GM18907 (cell line): ENCODE results near the gene ZNF778.
"Not testable (repeated sequence)": the region's sequence is repeated elsewhere in the genome, so short reads cannot be mapped to it uniquely, and the experiment has no call there.

Source experiments
- ATAC-seq: cut with Tn5 transposase; IDR thresholded peaks from one replicate; pipeline ENCODE4 v1.9.1; 2021; ENCODE audit warnings: mild to moderate bottlenecking, moderate library complexity; ENCODE audit not compliant: unreplicated experiment

Gene ZNF778

GRCh38 chr16:89179656-89180315 lies 37.7 kb upstream of the ZNF778 start:
- ATAC-seq, result no peak

GRCh38 chr16:89183463-89183862 lies 34.0 kb upstream of the ZNF778 start:
- ATAC-seq, result no peak

- ATAC-seq, result no peak
These were observed 33.4 kb upstream of the ZNF778 start for GRCh38 chr16:89183975-89184676.

GRCh38 chr16:89184677-89184932 lies 32.9 kb upstream of the ZNF778 start:
- ATAC-seq, result no peak

DNA sequence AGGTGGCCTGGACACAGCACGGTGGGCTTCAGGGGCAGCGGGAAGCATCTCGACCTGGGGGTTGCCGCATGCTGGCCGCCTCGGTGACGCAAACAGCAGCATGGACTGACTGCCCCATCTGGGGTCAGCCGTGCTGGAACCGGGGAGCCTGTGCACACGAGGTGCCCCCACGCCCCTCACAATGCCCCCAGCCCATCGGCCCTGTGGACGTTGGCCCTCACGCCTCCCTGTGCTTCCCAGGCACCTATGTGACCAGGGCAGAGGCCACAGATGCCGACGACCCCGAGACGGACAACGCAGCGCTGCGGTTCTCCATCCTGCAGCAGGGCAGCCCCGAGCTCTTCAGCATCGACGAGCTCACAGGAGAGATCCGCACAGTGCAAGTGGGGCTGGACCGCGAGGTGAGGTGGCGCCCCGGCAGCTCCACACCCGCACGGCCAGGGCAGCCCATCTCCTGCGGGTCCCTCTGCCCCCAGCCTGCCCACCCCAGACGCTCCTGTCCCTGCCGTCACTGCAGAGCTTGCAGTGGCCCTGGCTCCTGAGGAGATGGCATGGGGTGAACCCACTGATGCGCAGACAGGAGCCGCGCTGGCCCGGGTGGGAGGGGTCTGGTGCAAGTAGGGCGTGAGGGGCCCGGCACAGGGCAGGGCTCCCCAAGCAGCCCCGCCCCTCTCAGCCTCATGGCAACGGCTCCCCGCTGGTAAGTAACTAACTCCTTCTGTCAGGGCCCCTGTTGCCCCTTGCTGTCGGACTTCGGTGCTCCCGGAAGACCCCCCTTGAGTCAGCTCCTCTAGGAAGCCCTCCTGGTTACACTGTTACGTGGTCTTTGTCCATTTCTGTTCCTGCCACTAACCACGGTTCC lies 32.3 kb upstream of the ZNF778 start:
- ATAC-seq, result no peak

- not testable (repeated sequence) for ATAC-seq
These were observed 31.5 kb upstream of the ZNF778 start for GRCh38 chr16:89185887-89186592.

GRCh38 chr16:89186593-89187031 lies 30.9 kb upstream of the ZNF778 start:
- not testable (repeated sequence) for ATAC-seq

DNA sequence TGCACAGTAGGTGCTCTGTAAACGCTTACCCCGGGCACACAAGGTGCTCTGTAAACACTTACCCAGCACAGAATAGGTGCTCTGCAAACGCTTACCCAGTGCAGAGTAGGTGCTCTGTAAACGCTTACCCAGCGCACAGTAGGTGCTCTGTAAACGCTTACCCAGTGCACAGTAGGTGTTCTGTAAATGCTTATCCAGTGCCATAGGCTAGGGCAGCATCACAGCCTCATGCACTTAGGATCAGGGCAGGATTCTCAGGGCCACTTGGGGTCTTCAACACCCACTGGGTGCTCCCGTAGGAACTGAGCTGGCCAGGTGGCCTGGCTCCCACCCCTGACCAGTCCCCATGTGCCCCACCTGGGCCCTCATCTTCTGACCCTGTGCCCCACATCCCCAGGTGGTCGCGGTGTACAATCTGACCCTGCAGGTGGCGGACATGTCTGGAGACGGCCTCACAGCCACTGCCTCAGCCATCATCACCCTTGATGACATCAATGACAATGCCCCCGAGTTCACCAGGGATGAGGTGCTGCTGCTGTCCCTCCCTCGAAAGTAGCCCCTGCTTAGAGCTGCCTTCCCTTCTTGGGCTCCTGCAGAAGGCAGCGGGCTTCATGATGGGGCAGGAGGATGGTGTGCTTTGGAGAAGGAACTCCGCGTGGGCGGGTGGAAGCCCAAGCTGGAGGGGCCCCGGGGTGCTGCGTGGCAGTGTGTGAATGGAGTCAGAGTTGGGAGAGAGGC lies 30.3 kb upstream of the ZNF778 start:
- ATAC-seq, result no peak

GRCh38 chr16:89187770-89188392 lies 29.6 kb upstream of the ZNF778 start:
- ATAC-seq, result no peak

GRCh38 chr16:89188471-89189357 lies 28.8 kb upstream of the ZNF778 start:
- not testable (repeated sequence) for ATAC-seq

- no peak for ATAC-seq
These were observed 28.0 kb upstream of the ZNF778 start for GRCh38 chr16:89189358-89190025.

DNA sequence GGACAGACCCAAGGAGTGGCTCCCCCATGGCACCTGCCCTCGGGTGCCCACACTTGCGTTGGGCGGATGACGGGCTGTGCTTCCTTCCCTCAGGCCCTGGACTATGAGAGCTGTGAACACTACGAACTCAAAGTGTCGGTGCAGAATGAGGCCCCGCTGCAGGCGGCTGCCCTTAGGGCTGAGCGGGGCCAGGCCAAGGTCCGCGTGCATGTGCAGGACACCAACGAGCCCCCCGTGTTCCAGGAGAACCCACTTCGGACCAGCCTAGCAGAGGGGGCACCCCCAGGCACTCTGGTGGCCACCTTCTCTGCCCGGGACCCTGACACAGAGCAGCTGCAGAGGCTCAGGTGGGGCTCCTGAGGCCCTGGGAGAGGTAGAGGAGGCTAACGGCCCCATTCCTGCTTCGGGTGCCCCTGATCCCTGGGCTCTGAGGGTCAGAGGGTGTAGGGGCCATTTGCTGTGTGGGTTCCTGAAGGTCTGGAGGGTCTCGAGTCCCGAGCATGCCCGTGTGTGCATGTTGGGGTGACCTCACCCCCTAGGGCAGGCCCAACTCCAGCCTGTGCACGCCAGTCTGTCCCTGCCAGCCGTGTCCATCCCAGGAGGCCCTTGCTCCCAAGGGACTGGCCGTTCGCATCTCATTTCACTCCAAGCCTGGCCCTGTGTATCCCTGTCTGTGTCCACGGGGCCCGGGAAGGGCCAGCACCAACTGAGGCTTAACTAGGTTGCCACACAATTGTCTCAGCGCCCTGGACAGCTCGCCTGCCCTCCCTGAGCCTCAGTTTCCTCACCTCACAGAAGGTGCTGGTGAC lies 27.1 kb upstream of the ZNF778 start:
- no peak for ATAC-seq

- ATAC-seq, result no peak
These were observed 26.2 kb upstream of the ZNF778 start for GRCh38 chr16:89191033-89191900.

DNA sequence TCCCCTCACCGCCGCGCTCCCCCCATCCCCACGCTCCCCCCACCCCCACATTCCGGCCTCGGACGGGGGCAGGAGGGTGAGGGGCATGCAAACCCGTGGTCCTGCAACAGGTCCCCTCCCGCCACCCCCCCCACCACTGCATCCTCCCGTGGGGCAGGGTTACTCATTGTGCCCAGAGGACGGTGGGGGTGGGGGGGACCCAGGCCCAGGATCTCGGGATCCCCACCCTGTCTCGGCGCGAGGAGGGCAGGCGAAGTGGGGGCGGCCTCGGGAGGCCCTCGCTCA lies 25.7 kb upstream of the ZNF778 start:
- ATAC-seq, result no peak

GRCh38 chr16:89192186-89192955 lies 25.1 kb upstream of the ZNF778 start:
- ATAC-seq, result not testable (repeated sequence)

- no peak for ATAC-seq
These were observed 24.4 kb upstream of the ZNF778 start for GRCh38 chr16:89192956-89193575.
